Hypothalamus (tissue), 51 donors: Measurements from ENCODE around the gene EPN1.
"Not testable (repeated sequence)": the region's sequence is repeated elsewhere in the genome, so short reads cannot be mapped to it uniquely, and the experiment has no call there.

ENCODE experiments used
- DNase-seq, 51 donors: peaks; one replicate each; lab custom pipeline; 2025; lab: John Stamatoyannopoulos, UW

The EPN1 gene

DNA sequence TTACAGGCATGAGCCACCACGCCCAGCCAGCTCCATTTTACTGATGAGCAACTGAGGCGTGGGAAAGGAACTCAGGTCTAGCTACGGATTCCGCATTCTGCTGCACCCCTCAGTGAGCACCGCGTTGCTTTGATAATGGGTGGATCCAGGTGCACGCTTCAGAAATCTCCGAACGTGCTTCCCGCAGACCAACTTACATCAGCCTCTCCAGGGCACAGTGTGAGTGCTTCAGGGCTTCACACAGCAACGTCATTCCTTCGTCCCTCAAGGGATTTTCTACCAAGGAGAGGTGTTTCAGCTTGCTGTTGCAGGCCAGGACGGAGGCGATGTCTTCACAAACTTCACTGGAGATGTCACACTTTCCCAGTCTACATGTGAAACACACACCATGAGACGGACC lies 41.5 kb downstream of the EPN1 start:
- DNase-seq, result no peak

DNA sequence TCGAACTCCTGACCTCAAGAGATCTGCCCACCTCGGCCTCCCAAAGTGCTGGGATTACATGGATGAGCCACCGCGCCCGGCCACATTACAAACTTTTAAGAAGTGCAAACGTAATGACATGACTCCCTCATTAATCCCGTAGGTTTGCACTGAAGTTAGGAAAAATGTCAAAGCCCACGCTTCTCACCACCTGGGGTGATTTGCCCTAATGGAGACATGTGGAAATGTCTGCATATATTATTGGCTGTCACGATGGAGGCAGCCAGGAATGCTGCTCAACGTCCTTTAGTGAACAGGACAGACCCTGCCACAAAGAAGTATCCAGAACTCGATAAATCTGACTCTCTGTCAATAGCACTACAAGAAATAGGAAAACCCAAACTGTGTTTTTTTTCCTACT lies 42.2 kb downstream of the EPN1 start:
- DNase-seq, result no peak

DNA sequence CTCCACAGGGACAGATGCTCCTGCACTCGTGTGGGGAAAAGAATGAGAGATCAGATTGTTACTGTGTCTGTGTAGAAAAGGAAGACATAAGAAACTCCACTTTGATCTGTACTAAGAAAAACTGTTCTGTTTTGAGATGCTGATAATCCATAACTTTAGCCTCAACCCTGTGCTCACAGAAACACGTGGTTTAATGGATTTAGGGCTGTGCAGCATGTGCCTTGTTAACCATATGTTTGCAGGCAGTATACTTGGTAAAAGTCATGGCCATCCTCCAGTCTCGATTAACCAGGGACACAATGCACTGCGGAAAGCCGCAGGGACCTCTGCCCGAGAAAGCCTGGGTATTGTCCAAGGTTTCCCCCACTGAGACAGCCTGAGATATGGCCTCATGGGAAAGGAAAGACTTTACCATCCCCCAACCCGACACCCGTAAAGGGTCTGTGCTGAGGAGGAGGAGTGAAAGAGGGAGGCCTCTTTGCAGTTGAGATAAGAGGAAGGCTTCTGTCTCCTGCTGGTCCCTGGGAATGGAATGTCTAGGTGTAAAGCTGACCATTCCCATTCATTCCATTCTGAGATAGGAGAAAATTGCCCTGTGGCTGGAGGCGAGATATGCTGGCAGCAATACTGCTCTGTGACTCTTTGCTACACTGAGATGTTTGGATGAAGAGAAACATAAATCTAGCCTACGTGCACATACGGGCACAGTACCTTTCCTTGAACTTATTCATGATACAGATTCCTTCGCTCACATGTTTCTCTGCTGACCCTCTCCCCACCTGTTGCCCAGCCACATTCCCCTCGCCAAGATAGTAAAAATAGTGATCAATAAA lies 43.1 kb downstream of the EPN1 start:
- DNase-seq, result not testable (repeated sequence)

DNA sequence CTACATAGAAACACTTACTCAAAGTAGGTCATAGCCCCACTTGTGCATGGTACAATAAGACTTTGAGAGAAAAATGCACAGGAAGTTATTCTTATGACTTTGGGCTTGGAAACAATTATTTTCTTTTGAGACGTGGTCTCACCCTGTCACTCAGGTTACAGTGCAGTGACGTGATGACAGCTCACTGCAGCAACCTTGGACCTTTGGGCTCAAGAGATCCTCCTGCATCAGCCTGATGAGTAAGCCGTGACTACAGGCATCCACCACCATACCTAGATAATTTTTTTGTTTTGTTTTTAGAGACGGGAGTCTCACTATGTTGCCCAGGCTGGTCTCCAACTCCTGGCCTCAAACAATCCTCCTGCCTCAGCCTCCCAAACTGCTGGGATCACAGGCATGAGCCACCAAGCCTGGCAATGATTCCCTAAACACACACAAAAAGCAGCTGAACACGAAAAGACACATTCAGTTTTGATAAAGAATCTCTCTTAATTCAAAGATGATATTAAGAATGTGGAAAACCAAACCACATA lies 45.3 kb downstream of the EPN1 start:
- no peak for DNase-seq

DNA sequence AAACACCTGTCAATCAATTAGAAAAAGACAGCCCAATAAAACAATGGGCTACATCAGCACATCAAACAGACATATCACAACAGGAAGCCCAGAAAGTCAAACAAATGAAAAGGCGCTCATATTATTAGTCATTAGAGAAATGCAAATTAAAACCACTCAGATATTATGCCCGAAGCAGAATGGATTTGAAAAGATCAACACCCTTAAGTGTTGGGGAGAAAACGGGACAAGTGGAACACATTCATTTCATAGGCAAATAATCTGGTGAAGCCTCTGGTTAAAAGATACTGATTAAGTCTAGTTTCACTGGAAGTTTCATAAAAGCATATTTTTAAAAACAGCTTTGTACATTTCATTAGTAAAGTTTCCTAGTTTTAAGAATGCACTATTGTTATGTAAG lies 45.8 kb downstream of the EPN1 start:
- DNase-seq, result no peak

DNA sequence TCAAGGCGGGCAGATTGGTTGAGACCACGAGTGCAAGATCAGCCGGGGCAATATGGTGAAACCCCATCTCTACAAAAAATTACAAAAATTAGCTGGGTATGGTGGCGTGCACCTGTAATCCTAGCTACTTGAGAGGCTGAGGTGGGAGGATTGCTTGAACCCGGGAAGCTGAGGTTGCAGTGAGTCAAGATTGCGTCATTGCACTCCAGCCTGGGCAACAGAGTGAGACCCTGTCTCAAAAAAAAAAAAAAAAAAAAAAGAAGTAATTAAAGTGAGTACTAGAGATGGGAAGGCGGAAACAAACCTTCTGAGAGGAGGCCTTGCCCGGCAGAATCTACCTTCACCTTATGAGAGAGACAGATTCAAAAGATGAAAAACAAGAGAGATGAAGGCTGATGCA lies 48.5 kb downstream of the EPN1 start:
- no peak for DNase-seq

DNA sequence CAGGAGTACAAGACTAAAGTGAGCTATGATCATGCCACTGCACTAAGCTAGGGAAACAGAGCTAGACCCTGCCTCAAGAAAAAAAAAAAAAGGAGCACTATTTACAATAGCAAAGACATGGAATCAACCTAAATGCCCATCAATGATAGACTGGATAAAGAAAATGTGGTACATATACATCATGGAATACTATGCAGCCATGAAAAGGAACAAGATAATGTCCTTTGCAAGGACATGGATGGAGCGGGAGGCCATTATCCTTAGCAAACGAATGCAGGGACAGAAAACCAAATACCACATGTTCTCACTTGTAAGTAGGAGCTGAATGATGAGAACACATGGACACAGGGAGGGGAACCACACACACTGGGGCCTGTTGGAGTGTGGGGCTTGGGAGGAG lies 55.4 kb downstream of the EPN1 start:
- not testable (repeated sequence) for DNase-seq

DNA sequence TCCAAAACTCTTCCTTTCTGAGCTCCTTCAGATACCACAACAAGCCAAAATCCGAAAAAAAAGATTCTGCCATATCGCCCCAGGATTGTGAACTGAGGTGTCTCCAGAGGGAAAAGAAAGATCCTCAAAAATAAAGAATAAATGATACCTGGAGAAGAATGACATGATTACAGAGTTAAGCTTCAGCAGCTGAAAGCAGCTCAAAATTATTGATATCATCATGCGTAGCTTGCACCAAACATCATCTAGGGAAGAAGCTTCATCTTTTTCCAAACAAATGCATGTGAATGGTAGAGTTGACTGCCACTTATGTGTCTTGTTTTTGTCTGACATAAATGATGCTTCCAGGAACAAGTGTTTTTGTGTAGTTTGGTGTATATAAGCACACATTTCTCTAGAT lies 63.3 kb downstream of the EPN1 start, which contains the start of gene NLRP9:
NLRP9 (minus strand) TSS at position 101 of the 400 bp plus-strand sequence; CDS start at position 73, 28 bp downstream.
- no peak for DNase-seq

DNA sequence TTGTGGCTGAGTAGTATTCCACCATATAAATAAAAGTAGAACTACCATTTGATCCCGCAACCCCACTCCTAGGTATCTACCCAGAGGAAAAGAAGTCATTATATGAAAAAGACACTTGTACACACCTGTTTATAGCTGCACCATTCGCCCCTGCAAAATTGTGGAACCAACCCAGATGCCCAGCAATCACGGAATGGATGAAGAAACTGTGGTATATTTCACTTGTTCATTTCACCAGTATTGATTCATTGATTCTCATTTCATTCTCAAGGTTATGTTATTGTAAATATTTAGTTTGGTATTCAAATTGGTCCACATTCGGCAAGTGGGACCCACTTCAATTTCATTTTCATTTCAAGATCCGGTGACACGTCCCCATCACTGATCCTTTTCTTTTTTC lies 75.7 kb downstream of the EPN1 start:
- DNase-seq, result no peak

DNA sequence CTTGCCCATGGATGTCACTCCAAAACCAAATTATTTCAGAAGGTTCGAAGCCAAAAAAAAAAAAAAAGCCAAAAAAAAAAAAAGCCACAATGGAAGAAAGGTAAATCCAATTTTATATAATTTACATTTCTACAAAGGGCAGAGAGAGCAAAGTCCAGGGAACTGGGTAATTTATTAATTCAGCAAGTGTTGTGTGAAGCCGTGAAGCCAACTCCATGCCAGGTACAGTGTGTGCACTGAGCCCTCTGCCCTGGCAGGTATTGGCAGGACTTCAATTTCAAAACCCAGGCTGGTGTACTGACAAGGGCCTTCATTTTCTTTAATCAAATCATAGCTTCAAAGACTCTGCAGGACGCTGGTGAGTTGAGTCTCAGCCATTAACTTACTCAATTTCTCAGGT lies 78.4 kb downstream of the EPN1 start:
- DNase-seq, result no peak

DNA sequence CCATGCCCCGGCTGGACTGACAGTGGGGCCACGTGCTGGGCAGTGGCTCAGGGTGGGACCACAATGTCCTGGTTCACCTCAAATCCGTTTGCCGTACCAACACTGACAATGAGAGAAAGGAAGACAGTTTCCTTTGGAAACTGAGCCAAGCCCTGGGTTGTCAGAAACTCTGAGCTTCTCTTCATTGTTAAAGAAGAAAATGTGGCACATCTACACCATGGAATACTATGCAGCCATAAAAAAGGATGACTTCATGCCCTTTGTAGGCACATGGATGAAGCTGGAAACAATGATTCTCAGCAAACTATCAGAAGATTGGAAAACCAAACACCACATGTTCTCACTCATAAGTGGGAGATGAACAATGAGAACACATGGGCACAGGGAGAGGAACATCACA lies 81.8 kb downstream of the EPN1 start:
- DNase-seq, result not testable (repeated sequence)

DNA sequence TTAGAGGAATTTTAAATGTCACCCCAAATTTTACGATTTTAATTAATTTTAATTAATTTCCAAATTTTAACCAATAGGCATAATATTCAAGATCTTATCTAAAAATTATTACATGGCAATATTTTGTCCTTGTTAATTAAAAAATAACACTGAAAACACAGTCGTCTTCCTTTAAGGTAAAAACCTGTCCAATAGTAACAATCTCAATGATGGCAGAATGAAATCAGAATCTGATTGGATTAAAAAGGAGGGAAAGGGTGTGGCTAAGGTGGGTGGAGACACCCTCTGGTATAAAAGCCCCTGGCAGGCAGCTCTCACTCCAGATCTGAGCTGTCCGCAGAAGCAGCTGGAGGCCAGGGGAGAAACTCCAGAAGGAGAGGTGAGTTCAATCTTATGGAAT lies 83.8 kb downstream of the EPN1 start, which contains the start of gene RFPL4A:
RFPL4A (plus strand) TSS at position 301 of the 400 bp plus-strand sequence. CDS start 2,704 bp downstream, outside the sequence.
- DNase-seq, result not testable (repeated sequence)
